Measurements from ENCODE around the gene DTWD1. TPM values are rescaled to one million over a fixed set of nuclear protein-coding genes. Genes with fewer than 3 reads are reported as not detected.
"Not testable (repeated sequence)": the region's sequence is repeated elsewhere in the genome, so short reads cannot be mapped to it uniquely, and the experiment has no call there.

Gene DTWD1
- total RNA-seq, 2 experiments from 2014 or later: 21.4 to 21.9 TPM

DNA sequence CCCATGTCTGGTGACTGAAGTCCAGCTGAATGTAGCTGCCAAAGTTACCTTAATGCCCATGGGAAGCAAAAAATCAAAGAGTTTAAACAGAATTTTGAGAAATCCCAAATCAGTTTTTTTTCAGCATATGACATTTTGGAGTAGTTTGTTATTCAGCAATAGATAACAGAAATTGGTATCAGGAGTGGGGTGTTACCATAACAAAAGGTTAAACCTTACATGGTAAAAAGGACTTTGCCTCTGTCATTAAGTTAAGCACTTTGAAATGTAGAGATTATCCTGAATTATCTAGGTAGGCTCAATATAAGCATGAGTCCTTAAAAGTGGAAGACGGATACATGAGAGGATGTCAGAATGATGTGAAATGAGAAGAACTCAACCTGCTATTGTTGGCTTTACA is 32.1 kb downstream of the DTWD1 start:
- H3K9me3 Mint-ChIP-seq: peaks cover 6% of the 10 kb centered on the region
- ChIA-PET POLR2A (no interaction called here), CTCF (no interaction called here)
- H3K4me3 Mint-ChIP-seq: no peak overlapping the region
- H3K4me1 Mint-ChIP-seq (ENCODE audit: low read depth): no peaks in the 10 kb centered on the region
- no peaks in the 10 kb centered on the region for H3K36me3 Mint-ChIP-seq (ENCODE audit: low read depth)
- intact Hi-C loops (cut with micrococcal nuclease): no loop called here
- TF ChIP-seq CTCF (IDR thresholded peaks at IDR 0.05): no peak
- H3K27me3 Mint-ChIP-seq: no peaks in the 10 kb centered on the region
- no peak for DNase-seq
- no peak for ATAC-seq
- H3K27ac Mint-ChIP-seq: no peak overlapping the region

GRCh38 chr15:49656734-49657133 is 35.9 kb downstream of the DTWD1 start:
- no peak for TF ChIP-seq CTCF (IDR thresholded peaks at IDR 0.05)
- no peak overlapping the region for H3K4me3 Mint-ChIP-seq
- CTCF ChIA-PET: no interaction called here

GRCh38 chr15:49664716-49665115 is 43.9 kb downstream of the DTWD1 start:
- ATAC-seq (no peak), DNase-seq (no peak)
- Mint-ChIP-seq H3K27me3 (peaks cover 1% of the 10 kb centered on the region), H3K4me3 (no peak overlapping the region), H3K9me3 (no peaks in the 10 kb centered on the region), H3K36me3 (ENCODE audit: low read depth) (no peaks in the 10 kb centered on the region), H3K27ac (no peak overlapping the region), H3K4me1 (ENCODE audit: low read depth) (no peaks in the 10 kb centered on the region)
- ChIA-PET CTCF (no interaction called here), POLR2A (no interaction called here)
- intact Hi-C loops (cut with micrococcal nuclease): no loop called here
- no peak for TF ChIP-seq CTCF (IDR thresholded peaks at IDR 0.05)

More at GRCh38 chr15:49656734-49657133, 35.9 kb downstream of the DTWD1 start:
- intact Hi-C loops (cut with micrococcal nuclease): no loop called here
- Mint-ChIP-seq H3K36me3 (ENCODE audit: low read depth) (no peaks in the 10 kb centered on the region), H3K27ac (no peak overlapping the region), H3K4me1 (ENCODE audit: low read depth) (no peaks in the 10 kb centered on the region), H3K9me3 (peaks cover 6% of the 10 kb centered on the region), H3K27me3 (peaks cover 1% of the 10 kb centered on the region)
- ATAC-seq: no peak
- POLR2A ChIA-PET: no interaction called here
- DNase-seq: no peak

DNA sequence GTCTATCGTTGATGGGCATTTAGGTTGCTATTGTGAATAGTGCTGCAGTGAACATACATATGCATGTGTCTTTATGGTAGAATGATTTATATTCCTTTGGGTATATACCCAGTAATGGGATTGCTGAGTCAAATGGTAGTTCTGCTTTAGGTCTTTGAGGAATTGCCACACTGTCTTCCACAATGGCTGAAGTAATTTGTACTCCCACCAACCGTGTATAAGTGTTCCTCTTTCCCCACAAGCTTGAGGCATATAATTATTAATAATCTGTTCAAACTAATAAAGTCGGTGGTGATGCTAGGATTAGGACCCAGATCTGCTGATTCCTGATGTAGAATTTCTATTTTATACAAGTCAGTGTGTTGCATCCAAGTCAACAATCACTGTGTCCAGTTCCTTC is 45.6 kb downstream of the DTWD1 start:
- ATAC-seq; intact Hi-C loops (cut with micrococcal nuclease); CTCF ChIA-PET; DNase-seq; H3K36me3 Mint-ChIP-seq (ENCODE audit: low read depth); H3K4me3 Mint-ChIP-seq; H3K27ac Mint-ChIP-seq; H3K9me3 Mint-ChIP-seq; H3K27me3 Mint-ChIP-seq; H3K4me1 Mint-ChIP-seq (ENCODE audit: low read depth); POLR2A ChIA-PET: not testable (repeated sequence)

- Mint-ChIP-seq H3K4me3 (no peak overlapping the region), H3K27ac (no peak overlapping the region), H3K36me3 (ENCODE audit: low read depth) (no peaks in the 10 kb centered on the region), H3K27me3 (peaks cover 4% of the 10 kb centered on the region), H3K9me3 (no peaks in the 10 kb centered on the region), H3K4me1 (ENCODE audit: low read depth) (no peaks in the 10 kb centered on the region)
- no peak for TF ChIP-seq CTCF (IDR thresholded peaks at IDR 0.05)
- ChIA-PET CTCF (interaction anchor here (1.0 to 1.4 kb wide), 2 partner anchors 198 to 219 kb away, joined by 3 read pairs; no protein-coding TSS in a partner anchor), POLR2A (no interaction called here)
- intact Hi-C loops (cut with micrococcal nuclease): no loop called here
- no peak for DNase-seq
- ATAC-seq: no peak
Observed at GRCh38 chr15:49669288-49669687, 48.4 kb downstream of the DTWD1 start.

- CTCF ChIA-PET: no interaction called here
- no peaks in the 10 kb centered on the region for H3K9me3 Mint-ChIP-seq
- ATAC-seq (no peak), DNase-seq (no peak)
- H3K4me3 Mint-ChIP-seq: no peak overlapping the region
- H3K4me1 Mint-ChIP-seq (ENCODE audit: low read depth): no peaks in the 10 kb centered on the region
- intact Hi-C loops (cut with micrococcal nuclease): no loop called here
- no peaks in the 10 kb centered on the region for H3K36me3 Mint-ChIP-seq (ENCODE audit: low read depth)
- peaks cover 14% of the 10 kb centered on the region for H3K27me3 Mint-ChIP-seq
- H3K27ac Mint-ChIP-seq: no peak overlapping the region
- POLR2A ChIA-PET: no interaction called here
- TF ChIP-seq CTCF (IDR thresholded peaks at IDR 0.05): no peak
Observed at GRCh38 chr15:49673861-49674260, 53.0 kb downstream of the DTWD1 start.

All from activated CD8-positive, alpha-beta T cell treated with anti-CD3 and anti-CD28 coated beads for 36 hours (primary cell).